Neuron (in vitro differentiated cells): ENCODE data around the gene LDLRAD4.

Experiments
- H2AFZ ChIP-seq: one replicate; pipeline ENCODE4 v1.6.1; 2013; ENCODE audit warnings: low read depth, mild to moderate bottlenecking, inconsistent platforms, low read length, moderate library complexity
- H3K27me3 ChIP-seq: one replicate; pipeline ENCODE4 v1.6.1; 2013; ENCODE audit warnings: low read length; ENCODE audit not compliant: insufficient read depth
- H3K36me3 ChIP-seq: one replicate; pipeline ENCODE4 v1.6.1; 2013; ENCODE audit warnings: low read length; ENCODE audit not compliant: insufficient read depth
- H3K4me1 ChIP-seq: one replicate; pipeline ENCODE4 v1.6.1; 2013; ENCODE audit warnings: low read length; ENCODE audit not compliant: insufficient read depth
- H3K4me3 ChIP-seq: 2 replicates; pipeline ENCODE4 v1.5.1; 2013; ENCODE audit warnings: mild to moderate bottlenecking, low read length, moderate library complexity
- H3K9me3 ChIP-seq: one replicate; pipeline ENCODE4 v1.6.1; 2013; ENCODE audit warnings: low read length

Gene LDLRAD4

DNA sequence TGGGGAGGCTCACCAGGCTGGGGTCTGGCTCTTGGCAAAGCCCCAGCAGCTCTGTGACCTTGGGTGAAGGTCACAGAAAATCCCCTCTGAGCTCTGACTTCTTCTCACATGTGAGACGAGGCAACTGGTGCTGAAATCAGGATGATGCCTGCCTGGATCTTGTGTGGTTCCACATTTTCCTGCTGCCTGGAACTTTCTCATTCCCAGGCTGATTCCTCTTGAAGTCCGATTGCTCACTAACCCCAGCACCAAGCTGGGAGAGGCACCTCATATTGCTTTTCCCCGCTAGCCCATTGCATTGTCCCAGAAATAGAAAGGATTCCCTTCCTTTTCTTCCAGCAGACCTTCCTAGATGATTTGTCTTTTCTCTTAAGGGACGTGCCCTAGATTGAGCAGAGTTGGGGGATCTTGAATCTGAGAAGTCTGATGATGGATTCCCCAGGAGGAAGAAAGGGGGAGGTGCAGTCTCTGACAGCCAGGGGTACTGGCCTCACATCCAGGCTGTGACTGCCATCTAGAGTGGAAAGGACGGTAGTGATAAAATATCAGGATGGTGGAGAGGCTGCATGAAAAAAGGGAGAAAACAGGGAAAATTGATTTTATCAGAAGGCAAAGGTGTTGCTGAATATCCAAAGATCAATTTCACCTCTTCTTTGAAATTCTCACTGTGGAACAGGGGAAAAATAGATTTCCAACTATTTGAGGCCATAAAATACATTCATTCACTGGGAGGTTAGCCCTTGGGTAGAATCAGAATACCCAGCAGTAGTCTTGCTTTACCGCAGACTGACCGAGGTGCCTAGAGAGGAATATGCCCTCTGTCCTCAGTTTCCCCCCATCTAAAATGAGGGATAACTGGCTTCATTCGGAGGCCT lies 411.5 kb downstream of the LDLRAD4 start:
- Histone ChIP-seq H3K36me3 (no peaks in the 10 kb centered on the region), H3K4me3 (no peak overlapping the region), H2AFZ (no peak overlapping the region), H3K9me3 (peaks cover 13% of the 10 kb centered on the region), H3K4me1 (peaks cover 17% of the 10 kb centered on the region), H3K27me3 (peaks cover 30% of the 10 kb centered on the region)

GRCh38 chr18:13630716-13631268 lies 412.2 kb downstream of the LDLRAD4 start:
- Histone ChIP-seq H3K36me3 (no peaks in the 10 kb centered on the region), H3K9me3 (peaks cover 13% of the 10 kb centered on the region), H2AFZ (no peak overlapping the region), H3K4me3 (no peak overlapping the region), H3K4me1 (peaks cover 18% of the 10 kb centered on the region), H3K27me3 (peaks cover 26% of the 10 kb centered on the region)

DNA sequence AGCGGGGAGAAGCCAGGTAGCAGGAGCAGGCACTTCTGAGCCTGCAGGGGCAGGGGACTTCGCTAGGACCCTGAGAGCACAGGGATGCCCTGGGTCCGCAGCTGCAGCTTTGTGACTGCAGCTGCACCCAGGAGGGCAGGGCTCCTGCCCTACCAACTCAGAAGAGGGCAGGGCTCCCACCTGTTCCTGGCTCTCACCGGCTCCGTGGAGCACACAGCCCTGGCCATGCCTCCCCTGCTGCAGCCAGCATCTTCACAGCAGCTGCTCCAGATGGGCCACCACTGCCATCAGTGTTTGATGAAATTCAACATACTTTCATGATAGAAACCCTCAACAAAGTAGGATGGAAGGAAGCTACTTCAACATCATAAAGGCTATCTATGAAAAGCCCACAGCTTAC lies 415.1 kb downstream of the LDLRAD4 start:
- Histone ChIP-seq H3K36me3 (no peaks in the 10 kb centered on the region), H3K4me3 (no peak overlapping the region), H3K4me1 (peaks cover 12% of the 10 kb centered on the region), H3K27me3 (peaks cover 6% of the 10 kb centered on the region), H3K9me3 (peaks cover 13% of the 10 kb centered on the region), H2AFZ (no peak overlapping the region)

- Histone ChIP-seq H3K27me3 (no peaks in the 10 kb centered on the region), H3K4me1 (peaks cover 3% of the 10 kb centered on the region), H3K36me3 (no peaks in the 10 kb centered on the region), H2AFZ (no peak overlapping the region), H3K4me3 (no peak overlapping the region), H3K9me3 (peaks cover 13% of the 10 kb centered on the region)
These were observed 416.5 kb downstream of the LDLRAD4 start for GRCh38 chr18:13635046-13635445.

- H3K36me3 ChIP-seq: no peaks in the 10 kb centered on the region
These were observed 420.4 kb downstream of the LDLRAD4 start for GRCh38 chr18:13638719-13639595.

GRCh38 chr18:13640266-13640860 lies 421.8 kb downstream of the LDLRAD4 start:
- Histone ChIP-seq H3K27me3 (no peaks in the 10 kb centered on the region), H3K4me3 (no peak overlapping the region), H2AFZ (no peak overlapping the region), H3K4me1 (peaks cover 3% of the 10 kb centered on the region), H3K9me3 (no peaks in the 10 kb centered on the region), H3K36me3 (no peaks in the 10 kb centered on the region)

More at GRCh38 chr18:13638719-13639595, 420.4 kb downstream of the LDLRAD4 start:
- no peak overlapping the region for H3K4me3 ChIP-seq
- H2AFZ ChIP-seq: no peak overlapping the region
- no peaks in the 10 kb centered on the region for H3K9me3 ChIP-seq
- peaks cover 3% of the 10 kb centered on the region for H3K4me1 ChIP-seq
- no peaks in the 10 kb centered on the region for H3K27me3 ChIP-seq

DNA sequence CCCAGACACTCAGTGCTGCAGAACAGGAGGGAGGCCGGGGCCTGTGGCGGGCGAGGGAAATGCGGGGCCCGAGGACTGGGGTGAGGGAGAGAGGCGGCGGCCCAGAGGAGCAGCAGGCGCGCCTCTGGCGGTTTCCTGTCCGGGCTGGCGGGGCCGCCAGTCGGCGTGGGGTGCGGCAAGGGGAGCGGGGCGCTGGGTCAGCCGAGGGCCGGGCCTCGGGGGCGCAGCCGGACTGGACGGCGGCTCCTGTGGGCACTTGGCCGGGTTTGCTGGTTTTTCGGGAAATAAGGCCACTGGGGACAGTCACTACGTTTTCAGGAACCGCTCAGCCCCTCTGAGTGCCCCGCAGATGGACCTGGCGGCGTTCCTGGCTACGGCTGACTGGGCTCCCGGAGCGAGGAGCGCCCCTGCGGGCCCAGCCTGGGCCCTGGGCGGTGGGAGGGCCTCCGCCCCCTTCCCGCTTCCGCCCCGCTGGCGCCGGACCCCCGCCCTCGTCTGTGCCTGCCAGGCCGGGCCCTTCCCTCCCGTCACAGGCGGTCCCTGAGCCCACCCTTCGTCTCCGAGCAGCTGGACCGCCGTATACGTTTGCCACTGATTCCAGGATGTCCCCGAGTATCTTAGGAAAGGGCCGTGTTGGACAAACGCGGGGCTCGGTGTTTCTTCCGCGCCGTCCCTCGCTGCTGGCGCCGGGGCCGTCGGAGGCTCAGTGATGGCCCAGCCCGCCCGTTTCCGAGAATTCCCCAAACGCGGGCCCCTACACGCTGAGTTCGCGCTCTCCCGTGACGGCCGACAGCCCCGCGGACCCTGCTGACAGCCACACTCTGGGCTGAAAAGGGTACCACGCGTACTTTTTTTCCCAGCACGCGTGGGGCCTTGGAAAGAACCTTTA lies 423.2 kb downstream of the LDLRAD4 start:
- H3K36me3 ChIP-seq: no peaks in the 10 kb centered on the region
- H3K4me3 ChIP-seq: no peak overlapping the region
- no peak overlapping the region for H2AFZ ChIP-seq
- no peaks in the 10 kb centered on the region for H3K9me3 ChIP-seq
- no peaks in the 10 kb centered on the region for H3K4me1 ChIP-seq
- no peaks in the 10 kb centered on the region for H3K27me3 ChIP-seq

GRCh38 chr18:13642440-13642827 lies 423.9 kb downstream of the LDLRAD4 start:
- H3K9me3 ChIP-seq: no peaks in the 10 kb centered on the region
- no peaks in the 10 kb centered on the region for H3K36me3 ChIP-seq

GRCh38 chr18:13643261-13643751 lies 424.7 kb downstream of the LDLRAD4 start:
- Histone ChIP-seq H3K27me3 (no peaks in the 10 kb centered on the region), H2AFZ (no peak overlapping the region), H3K4me1 (no peaks in the 10 kb centered on the region), H3K9me3 (no peaks in the 10 kb centered on the region), H3K4me3 (no peak overlapping the region), H3K36me3 (no peaks in the 10 kb centered on the region)

More at GRCh38 chr18:13642440-13642827, 423.9 kb downstream of the LDLRAD4 start:
- Histone ChIP-seq H2AFZ (no peak overlapping the region), H3K4me3 (no peak overlapping the region), H3K27me3 (no peaks in the 10 kb centered on the region), H3K4me1 (no peaks in the 10 kb centered on the region)

- H3K4me3 ChIP-seq: no peak overlapping the region
- no peaks in the 10 kb centered on the region for H3K36me3 ChIP-seq
- H3K27me3 ChIP-seq: no peaks in the 10 kb centered on the region
- H3K9me3 ChIP-seq: no peaks in the 10 kb centered on the region
- H2AFZ ChIP-seq: no peak overlapping the region
- H3K4me1 ChIP-seq: peaks cover 3% of the 10 kb centered on the region
These were observed 426.5 kb downstream of the LDLRAD4 start for GRCh38 chr18:13645093-13645492.

- H3K9me3 ChIP-seq: no peaks in the 10 kb centered on the region
These were observed 428.1 kb downstream of the LDLRAD4 start for GRCh38 chr18:13646633-13647032.

DNA sequence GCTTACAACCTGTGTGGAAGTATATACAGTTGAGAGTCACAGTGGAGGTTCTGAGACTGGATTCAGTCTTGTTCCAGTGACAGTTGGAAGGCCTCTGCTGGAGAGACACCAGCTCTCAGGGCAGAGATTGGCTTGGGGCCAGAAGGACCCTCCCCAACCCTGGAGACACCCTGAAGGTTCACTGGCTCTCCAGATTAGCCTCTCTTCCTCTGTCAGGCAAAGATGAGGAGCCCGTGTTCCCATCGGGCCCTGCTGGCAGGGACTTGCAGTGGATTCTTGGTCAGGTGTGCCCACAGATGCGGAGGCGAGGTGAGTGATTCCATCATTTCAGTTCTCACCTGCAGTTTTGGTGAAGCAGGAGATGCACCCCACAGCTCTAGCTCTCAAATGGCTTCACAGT lies 429.2 kb downstream of the LDLRAD4 start:
- no peaks in the 10 kb centered on the region for H3K9me3 ChIP-seq
- H3K36me3 ChIP-seq: no peaks in the 10 kb centered on the region
- H3K4me1 ChIP-seq: peaks cover 3% of the 10 kb centered on the region
- no peaks in the 10 kb centered on the region for H3K27me3 ChIP-seq
- no peak overlapping the region for H3K4me3 ChIP-seq
- no peak overlapping the region for H2AFZ ChIP-seq

More at GRCh38 chr18:13646633-13647032, 428.1 kb downstream of the LDLRAD4 start:
- Histone ChIP-seq H3K4me3 (no peak overlapping the region), H3K4me1 (peaks cover 3% of the 10 kb centered on the region), H2AFZ (no peak overlapping the region), H3K36me3 (no peaks in the 10 kb centered on the region), H3K27me3 (no peaks in the 10 kb centered on the region)
